PFSK-1 (cell line): ENCODE results near the gene ACACA.

Experiments used
- POLR2AphosphoS5 ChIP-seq: IDR thresholded peaks from 2 replicates; pipeline ENCODE4 v1.6.1; 2012; ENCODE audit warnings: low read depth, mild to moderate bottlenecking, control low read depth, low read length, moderate library complexity
- REST ChIP-seq, 2 experiments: IDR thresholded peaks; 2 replicates each; pipeline versions ENCODE4 v1.6.1 to v1.8.0; 2011 to 2012; ENCODE audit warnings: low read depth in 2 of 2, low read length in 2 of 2, control low read depth in 1 of 2, inconsistent platforms in 1 of 2, mild to moderate bottlenecking in 1 of 2, moderate library complexity in 1 of 2; ENCODE audit not compliant: insufficient read depth in 1 of 2
- SIN3A ChIP-seq: IDR thresholded peaks from 2 replicates; pipeline ENCODE4 v1.6.1; 2012; ENCODE audit warnings: mild to moderate bottlenecking, low read length, moderate library complexity, borderline replicate concordance; ENCODE audit not compliant: insufficient read depth
- TAF1 ChIP-seq: IDR thresholded peaks from 2 replicates; pipeline ENCODE4 v1.6.1; 2012; ENCODE audit warnings: low read length, control low read depth, borderline replicate concordance; ENCODE audit not compliant: insufficient read depth

GRCh38 chr17:37317867-37318266 lies 88.8 kb downstream of the ACACA start:
- TF ChIP-seq REST (IDR thresholded peaks at IDR 0.05; ENCODE audit: insufficient read depth in 1 of 2, low read depth in 2 of 2, low read length in 2 of 2) (no peak), POLR2AphosphoS5 (no peak), SIN3A (no peak), TAF1 (no peak)
